ENCODE data around the gene OTUD5. TPM values are rescaled to one million over a fixed set of nuclear protein-coding genes. Genes with fewer than 3 reads are reported as not detected.

OTUD5 gene
- total RNA-seq, 1 experiment from 2014 or later, result 59.5 TPM

DNA sequence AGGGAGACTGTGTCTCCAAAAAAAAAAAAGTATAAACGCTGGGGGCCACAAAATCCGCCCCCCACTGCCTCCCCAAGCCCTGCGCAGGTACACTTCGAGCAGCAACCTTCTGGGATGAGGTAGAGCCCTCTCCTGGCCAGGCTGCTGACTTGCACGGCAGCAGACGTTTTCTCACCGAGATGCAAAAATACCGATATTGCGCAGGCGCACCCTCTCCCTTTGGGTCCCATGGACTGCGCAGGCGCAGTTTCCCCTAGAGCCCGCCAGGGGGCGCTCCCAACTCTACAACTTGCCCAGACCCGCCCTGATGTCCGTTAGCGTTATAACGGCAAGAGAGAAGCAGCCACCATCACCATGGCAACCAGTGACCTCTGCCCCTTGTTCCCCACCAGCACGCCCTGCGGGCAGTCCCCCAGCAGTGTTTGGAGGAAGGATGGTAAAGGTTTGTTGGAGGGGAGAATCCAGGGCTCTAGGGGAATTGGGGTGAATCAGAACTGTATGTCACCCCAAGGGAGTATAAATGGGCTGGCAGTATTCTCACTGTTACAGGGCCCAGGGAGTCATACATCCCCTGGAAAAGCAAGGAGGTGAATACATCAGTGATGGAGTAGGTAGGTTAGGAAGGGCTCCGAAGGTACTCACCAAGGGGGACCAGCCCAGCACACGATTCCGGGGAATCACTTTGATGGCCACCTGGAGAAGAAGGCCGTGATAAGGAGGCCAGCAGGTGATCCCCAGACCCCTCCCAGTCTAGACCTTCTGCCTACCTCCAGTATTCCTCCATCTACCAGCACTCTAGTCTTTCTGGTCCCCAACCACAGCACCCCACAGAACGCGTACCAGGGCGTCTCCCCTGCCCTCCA lies 40.0 kb downstream of the OTUD5 start:
- H3K27me3 ChIP-seq (ENCODE audit: control insufficient read depth, insufficient read depth, low read length), result no peaks in the 10 kb centered on the region
- in situ Hi-C loops (cut with HindIII; ENCODE audit: low pct_unique_long_range_greater_than_20kb, low sequenced_read_pairs), result no loop called here
- peaks cover 15% of the 10 kb centered on the region for H3K4me1 ChIP-seq (ENCODE audit: control insufficient read depth, insufficient read depth, low read length)
- intact Hi-C loops (cut with micrococcal nuclease; ENCODE audit: unreplicated experiment), result no loop called here
- ATAC-seq (peak; percentile 64), DNase-seq (ENCODE audit: low read depth, low spot score) (peak; percentile 85)
- H3K9me3 ChIP-seq (ENCODE audit: control insufficient read depth, insufficient read depth, low read depth, low read length), result no peaks in the 10 kb centered on the region
- TF ChIP-seq, protein P1, sequence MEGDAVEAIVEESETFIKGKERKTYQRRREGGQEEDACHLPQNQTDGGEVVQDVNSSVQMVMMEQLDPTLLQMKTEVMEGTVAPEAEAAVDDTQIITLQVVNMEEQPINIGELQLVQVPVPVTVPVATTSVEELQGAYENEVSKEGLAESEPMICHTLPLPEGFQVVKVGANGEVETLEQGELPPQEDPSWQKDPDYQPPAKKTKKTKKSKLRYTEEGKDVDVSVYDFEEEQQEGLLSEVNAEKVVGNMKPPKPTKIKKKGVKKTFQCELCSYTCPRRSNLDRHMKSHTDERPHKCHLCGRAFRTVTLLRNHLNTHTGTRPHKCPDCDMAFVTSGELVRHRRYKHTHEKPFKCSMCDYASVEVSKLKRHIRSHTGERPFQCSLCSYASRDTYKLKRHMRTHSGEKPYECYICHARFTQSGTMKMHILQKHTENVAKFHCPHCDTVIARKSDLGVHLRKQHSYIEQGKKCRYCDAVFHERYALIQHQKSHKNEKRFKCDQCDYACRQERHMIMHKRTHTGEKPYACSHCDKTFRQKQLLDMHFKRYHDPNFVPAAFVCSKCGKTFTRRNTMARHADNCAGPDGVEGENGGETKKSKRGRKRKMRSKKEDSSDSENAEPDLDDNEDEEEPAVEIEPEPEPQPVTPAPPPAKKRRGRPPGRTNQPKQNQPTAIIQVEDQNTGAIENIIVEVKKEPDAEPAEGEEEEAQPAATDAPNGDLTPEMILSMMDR (IDR thresholded peaks at IDR 0.05), result peak; percentile 98
- 0 out of 2 replicates have a peak, but pooled peaks have one; percentile 11 for TF ChIP-seq POLR2AphosphoS5 (IDR thresholded peaks at IDR 0.05; ENCODE audit: low read depth, low read length)
- no peak for TF ChIP-seq REST (IDR thresholded peaks at IDR 0.05; ENCODE audit: insufficient read depth in 1 of 2, low read depth in 2 of 2, low read length in 1 of 2)
- BruUV-seq (replicated peaks), result no TSS peak
- ChIA-PET CTCF (no interaction called here), POLR2A (no interaction called here)
- peak overlapping the region; percentile 76 to 88 for H3K4me3 ChIP-seq (ENCODE audit: low read depth in 2 of 2, low read length in 2 of 2)
- H3K27ac ChIP-seq (ENCODE audit: low read length), result peak overlapping the region; percentile 94
- H3K36me3 ChIP-seq (ENCODE audit: control insufficient read depth, insufficient read depth, low read length), result peaks cover 13% of the 10 kb centered on the region

- ChIA-PET POLR2A (no interaction called here), CTCF (no interaction called here)
- Histone ChIP-seq H3K36me3 (ENCODE audit: control insufficient read depth, insufficient read depth, low read length) (peaks cover 13% of the 10 kb centered on the region), H3K4me3 (ENCODE audit: low read depth in 2 of 2, low read length in 2 of 2) (no peak overlapping the region), H3K9me3 (ENCODE audit: control insufficient read depth, insufficient read depth, low read depth, low read length) (no peaks in the 10 kb centered on the region), H3K27ac (ENCODE audit: low read length) (no peak overlapping the region), H3K4me1 (ENCODE audit: control insufficient read depth, insufficient read depth, low read length) (peaks cover 15% of the 10 kb centered on the region), H3K27me3 (ENCODE audit: control insufficient read depth, insufficient read depth, low read length) (no peaks in the 10 kb centered on the region)
- intact Hi-C loops (cut with micrococcal nuclease; ENCODE audit: unreplicated experiment) (no loop called here), in situ Hi-C loops (cut with HindIII; ENCODE audit: low pct_unique_long_range_greater_than_20kb, low sequenced_read_pairs) (no loop called here)
- TF ChIP-seq, protein P1 (IDR thresholded peaks at IDR 0.05), result no peak
- TF ChIP-seq POLR2AphosphoS5 (IDR thresholded peaks at IDR 0.05; ENCODE audit: low read depth, low read length), result no peak
- no peak for TF ChIP-seq TCF7L2 (IDR thresholded peaks at IDR 0.05; ENCODE audit: low read depth, low read length)
- no peak for TF ChIP-seq SIN3A (IDR thresholded peaks at IDR 0.05; ENCODE audit: borderline replicate concordance, insufficient read depth, low read depth, low read length)
- TF ChIP-seq REST (IDR thresholded peaks at IDR 0.05; ENCODE audit: insufficient read depth in 1 of 2, low read depth in 2 of 2, low read length in 1 of 2), result no peak
- DNase-seq (ENCODE audit: low read depth, low spot score) (no peak), ATAC-seq (no peak)
- BruUV-seq (replicated peaks), result no TSS peak
Measured at GRCh38 chrX:48914593-48915493, 42.6 kb downstream of the OTUD5 start.

All from Panc1 (cell line).